ENCODE results near the gene DGAT2.

DNA sequence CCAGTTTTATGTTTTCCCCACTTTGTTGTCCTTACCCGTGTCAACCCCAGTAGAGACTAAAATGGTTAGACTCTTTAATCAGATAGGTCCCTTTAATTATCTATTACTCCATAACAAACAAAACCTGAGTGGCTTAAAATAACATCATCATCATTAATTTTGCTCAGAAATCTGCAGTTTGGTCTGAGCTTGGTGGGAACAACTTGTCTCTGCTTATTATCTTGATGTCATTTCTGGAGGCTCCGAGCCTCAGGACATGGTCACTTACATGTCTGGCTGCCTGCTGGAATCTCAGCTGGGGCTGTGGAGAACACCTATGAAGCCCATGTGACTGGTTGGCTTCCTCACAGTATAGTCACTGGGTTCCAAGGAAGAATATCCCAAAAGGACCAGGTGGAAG is 73.2 kb downstream of the DGAT2 start:
- TF ChIP-seq, protein P1, sequence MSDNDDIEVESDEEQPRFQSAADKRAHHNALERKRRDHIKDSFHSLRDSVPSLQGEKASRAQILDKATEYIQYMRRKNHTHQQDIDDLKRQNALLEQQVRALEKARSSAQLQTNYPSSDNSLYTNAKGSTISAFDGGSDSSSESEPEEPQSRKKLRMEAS (IDR thresholded peaks at IDR 0.05), result no peak
- TF ChIP-seq CEBPB (IDR thresholded peaks at IDR 0.05) (no peak), EP300 (IDR thresholded peaks at IDR 0.05; ENCODE audit: borderline replicate concordance) (no peak), YY1 (IDR thresholded peaks at IDR 0.05; ENCODE audit: low read depth) (no peak), CREB1 (IDR thresholded peaks at IDR 0.05; ENCODE audit: low read depth) (no peak), TCF12 (IDR thresholded peaks at IDR 0.05; ENCODE audit: low read depth) (no peak), TEAD4 (IDR thresholded peaks at IDR 0.05) (no peak), RAD21 (IDR thresholded peaks at IDR 0.05; ENCODE audit: low read depth) (no peak)
- TF ChIP-seq, protein P2, sequence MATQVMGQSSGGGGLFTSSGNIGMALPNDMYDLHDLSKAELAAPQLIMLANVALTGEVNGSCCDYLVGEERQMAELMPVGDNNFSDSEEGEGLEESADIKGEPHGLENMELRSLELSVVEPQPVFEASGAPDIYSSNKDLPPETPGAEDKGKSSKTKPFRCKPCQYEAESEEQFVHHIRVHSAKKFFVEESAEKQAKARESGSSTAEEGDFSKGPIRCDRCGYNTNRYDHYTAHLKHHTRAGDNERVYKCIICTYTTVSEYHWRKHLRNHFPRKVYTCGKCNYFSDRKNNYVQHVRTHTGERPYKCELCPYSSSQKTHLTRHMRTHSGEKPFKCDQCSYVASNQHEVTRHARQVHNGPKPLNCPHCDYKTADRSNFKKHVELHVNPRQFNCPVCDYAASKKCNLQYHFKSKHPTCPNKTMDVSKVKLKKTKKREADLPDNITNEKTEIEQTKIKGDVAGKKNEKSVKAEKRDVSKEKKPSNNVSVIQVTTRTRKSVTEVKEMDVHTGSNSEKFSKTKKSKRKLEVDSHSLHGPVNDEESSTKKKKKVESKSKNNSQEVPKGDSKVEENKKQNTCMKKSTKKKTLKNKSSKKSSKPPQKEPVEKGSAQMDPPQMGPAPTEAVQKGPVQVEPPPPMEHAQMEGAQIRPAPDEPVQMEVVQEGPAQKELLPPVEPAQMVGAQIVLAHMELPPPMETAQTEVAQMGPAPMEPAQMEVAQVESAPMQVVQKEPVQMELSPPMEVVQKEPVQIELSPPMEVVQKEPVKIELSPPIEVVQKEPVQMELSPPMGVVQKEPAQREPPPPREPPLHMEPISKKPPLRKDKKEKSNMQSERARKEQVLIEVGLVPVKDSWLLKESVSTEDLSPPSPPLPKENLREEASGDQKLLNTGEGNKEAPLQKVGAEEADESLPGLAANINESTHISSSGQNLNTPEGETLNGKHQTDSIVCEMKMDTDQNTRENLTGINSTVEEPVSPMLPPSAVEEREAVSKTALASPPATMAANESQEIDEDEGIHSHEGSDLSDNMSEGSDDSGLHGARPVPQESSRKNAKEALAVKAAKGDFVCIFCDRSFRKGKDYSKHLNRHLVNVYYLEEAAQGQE (IDR thresholded peaks at IDR 0.05; ENCODE audit: low read depth), result no peak

All from Ishikawa (cell line).